Measurements from ENCODE around the gene COL5A1.
"Not testable (repeated sequence)": the region's sequence is repeated elsewhere in the genome, so short reads cannot be mapped to it uniquely, and the experiment has no call there.

The COL5A1 gene

GRCh38 chr9:134683714-134684374 is 42.2 kb downstream of the COL5A1 start:
- DNase-seq (ENCODE audit: low read depth): no peak
- TF ChIP-seq, protein P1, sequence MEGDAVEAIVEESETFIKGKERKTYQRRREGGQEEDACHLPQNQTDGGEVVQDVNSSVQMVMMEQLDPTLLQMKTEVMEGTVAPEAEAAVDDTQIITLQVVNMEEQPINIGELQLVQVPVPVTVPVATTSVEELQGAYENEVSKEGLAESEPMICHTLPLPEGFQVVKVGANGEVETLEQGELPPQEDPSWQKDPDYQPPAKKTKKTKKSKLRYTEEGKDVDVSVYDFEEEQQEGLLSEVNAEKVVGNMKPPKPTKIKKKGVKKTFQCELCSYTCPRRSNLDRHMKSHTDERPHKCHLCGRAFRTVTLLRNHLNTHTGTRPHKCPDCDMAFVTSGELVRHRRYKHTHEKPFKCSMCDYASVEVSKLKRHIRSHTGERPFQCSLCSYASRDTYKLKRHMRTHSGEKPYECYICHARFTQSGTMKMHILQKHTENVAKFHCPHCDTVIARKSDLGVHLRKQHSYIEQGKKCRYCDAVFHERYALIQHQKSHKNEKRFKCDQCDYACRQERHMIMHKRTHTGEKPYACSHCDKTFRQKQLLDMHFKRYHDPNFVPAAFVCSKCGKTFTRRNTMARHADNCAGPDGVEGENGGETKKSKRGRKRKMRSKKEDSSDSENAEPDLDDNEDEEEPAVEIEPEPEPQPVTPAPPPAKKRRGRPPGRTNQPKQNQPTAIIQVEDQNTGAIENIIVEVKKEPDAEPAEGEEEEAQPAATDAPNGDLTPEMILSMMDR (IDR thresholded peaks at IDR 0.05; ENCODE audit: insufficient read depth, low read depth, low read length, missing control alignments): no peak
- H3K4me3 ChIP-seq (ENCODE audit: low read length): no peak overlapping the region

DNA sequence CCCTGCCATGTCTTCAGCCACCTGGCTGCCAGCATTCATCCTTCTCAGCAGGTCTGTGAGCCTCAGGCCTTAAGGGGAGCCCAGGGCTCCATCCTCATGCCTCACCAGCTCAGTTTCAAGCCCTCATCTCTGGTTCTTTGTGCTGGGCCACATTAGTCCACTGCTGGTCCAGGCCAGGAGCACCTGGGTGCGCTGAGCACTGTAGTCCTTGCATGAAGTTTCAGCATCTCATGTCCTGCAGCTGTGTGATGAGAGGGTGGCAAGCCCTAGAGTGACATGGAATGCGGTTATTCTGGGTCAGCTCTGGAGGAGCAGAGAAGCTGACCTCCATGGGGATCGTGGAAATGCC is 42.7 kb downstream of the COL5A1 start:
- no peak overlapping the region for H3K4me3 ChIP-seq (ENCODE audit: low read length)
- TF ChIP-seq, protein P1 (IDR thresholded peaks at IDR 0.05; ENCODE audit: insufficient read depth, low read depth, low read length, missing control alignments): no peak
- DNase-seq (ENCODE audit: low read depth): no peak

DNA sequence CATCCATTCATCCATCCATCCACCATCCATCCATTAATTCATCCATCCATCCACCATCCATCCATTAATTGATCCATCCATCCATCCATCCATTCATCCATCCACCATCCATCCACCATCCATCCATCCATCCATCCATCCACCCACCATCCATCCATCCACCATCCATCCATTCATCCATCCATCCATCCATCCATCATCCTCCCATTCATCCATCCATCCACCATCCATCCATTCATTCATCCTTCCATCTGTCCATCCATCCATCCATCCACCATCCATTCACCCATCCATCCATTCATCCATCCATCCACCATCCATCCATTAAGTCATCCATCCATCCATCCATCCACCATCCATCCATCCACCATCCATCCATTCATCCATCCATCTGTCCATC is 43.3 kb downstream of the COL5A1 start:
- not testable (repeated sequence) for H3K4me3 ChIP-seq (ENCODE audit: low read length); DNase-seq (ENCODE audit: low read depth)

DNA sequence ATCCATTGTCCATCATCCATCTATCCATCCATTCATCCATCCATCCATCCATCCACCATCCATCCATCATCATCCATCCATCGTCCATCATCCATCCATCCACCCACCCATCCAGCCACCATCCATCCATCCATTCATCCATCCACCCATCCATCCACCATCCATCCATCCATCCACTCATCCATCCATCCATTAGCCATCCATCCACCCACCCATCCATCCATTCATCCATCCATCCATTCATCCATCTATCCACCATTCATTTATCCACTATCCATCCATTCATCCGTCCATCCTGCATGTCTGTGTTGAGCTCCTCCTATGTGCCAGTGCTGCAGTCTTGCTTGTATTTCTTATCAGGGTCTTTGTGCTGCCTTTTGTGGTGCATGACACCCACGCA is 44.2 kb downstream of the COL5A1 start:
- DNase-seq (ENCODE audit: low read depth): no peak
- TF ChIP-seq, protein P1 (IDR thresholded peaks at IDR 0.05; ENCODE audit: insufficient read depth, low read depth, low read length, missing control alignments): no peak

DNA sequence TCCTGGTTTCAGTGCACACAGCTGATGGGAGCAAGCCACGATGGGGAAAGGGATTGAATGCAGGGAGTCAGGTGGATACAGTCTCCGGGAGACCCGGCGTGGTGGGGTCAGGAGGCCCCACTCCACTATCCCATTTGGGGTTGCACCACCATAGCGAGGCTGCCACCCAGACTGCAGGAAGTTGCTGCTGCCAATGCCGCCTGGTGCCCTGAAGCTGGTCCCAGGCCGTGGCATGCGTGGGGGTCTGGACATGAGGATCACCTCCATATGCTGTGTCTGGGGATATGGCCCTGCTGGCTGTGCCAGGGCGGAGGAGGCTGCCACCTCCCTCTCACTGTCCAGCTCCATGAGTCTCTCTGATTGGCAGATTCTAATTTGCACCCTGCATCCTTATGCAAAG is 45.3 kb downstream of the COL5A1 start:
- TF ChIP-seq, protein P1 (IDR thresholded peaks at IDR 0.05; ENCODE audit: insufficient read depth, low read depth, low read length, missing control alignments): no peak
- no peak overlapping the region for H3K4me3 ChIP-seq (ENCODE audit: low read length)
- DNase-seq (ENCODE audit: low read depth): no peak

More for the DNA sequence above, 44.2 kb downstream of the COL5A1 start:
- no peak overlapping the region for H3K4me3 ChIP-seq (ENCODE audit: low read length)

DNA sequence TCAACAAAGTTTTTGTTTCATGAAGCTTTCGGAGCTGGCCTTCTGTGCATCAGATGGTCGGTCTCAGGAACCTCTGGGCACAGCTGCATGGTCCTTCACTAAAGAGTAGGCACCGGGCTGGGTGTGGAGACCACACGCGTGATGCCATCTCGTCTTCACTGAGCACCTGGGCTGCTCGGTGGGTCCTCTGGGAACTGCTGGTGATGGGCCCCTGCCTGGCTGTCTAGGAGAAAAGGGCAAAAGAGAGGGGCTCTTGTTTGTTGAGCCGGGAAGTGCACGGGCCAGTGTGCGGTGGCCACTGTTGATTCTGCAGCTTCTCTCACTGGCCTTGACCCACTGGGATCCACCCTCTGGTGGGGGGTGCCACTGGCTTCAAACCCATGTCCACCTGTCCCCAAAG is 46.0 kb downstream of the COL5A1 start:
- H3K4me3 ChIP-seq (ENCODE audit: low read length): no peak overlapping the region
- no peak for DNase-seq (ENCODE audit: low read depth)
- TF ChIP-seq, protein P1 (IDR thresholded peaks at IDR 0.05; ENCODE audit: insufficient read depth, low read depth, low read length, missing control alignments): no peak

- TF ChIP-seq, protein P1 (IDR thresholded peaks at IDR 0.05; ENCODE audit: insufficient read depth, low read depth, low read length, missing control alignments): no peak
- H3K4me3 ChIP-seq (ENCODE audit: low read length): no peak overlapping the region
- DNase-seq (ENCODE audit: low read depth): no peak
Measured at GRCh38 chr9:134688231-134688630, 46.6 kb downstream of the COL5A1 start.
